Thoracic aorta (tissue), 2 donors: ENCODE results near the gene PRRX2. TPM values are rescaled to one million over a fixed set of nuclear protein-coding genes. Genes with fewer than 3 reads are reported as not detected.
"Not testable (repeated sequence)": the region's sequence is repeated elsewhere in the genome, so short reads cannot be mapped to it uniquely, and the experiment has no call there.

Source experiments
- ATAC-seq: fragments of 150-250 bp; one replicate; pipeline ENCODE4 v1.8.0; 2017; ENCODE audit warnings: low read depth; ENCODE audit not compliant: insufficient number of reproducible peaks, low FRiP score
- DNase-seq: peaks from one replicate; pipeline ENCODE4 v3.0.0-alpha.2; 2020; ENCODE audit warnings: low spot score
- H3K27ac ChIP-seq, 2 donors: fragments of 200-600 bp; sonication (generic); 1 replicate in 1 of 2; 2 replicates in 1 of 2; pipeline ENCODE4 v1.5.1; 2016; ENCODE audit warnings: mild to moderate bottlenecking in 2 of 2, moderate library complexity in 2 of 2
- H3K27me3 ChIP-seq: fragments of 200-600 bp; sonication (generic); replicated peaks from 2 replicates; pipeline ENCODE4 v1.6.0; 2016; ENCODE audit warnings: mild to moderate bottlenecking; ENCODE audit not compliant: insufficient read depth
- H3K36me3 ChIP-seq: fragments of 200-600 bp; sonication (generic); one replicate; pipeline ENCODE4 v1.5.1; 2016
- H3K4me1 ChIP-seq, 2 donors: fragments of 200-600 bp; sonication (generic); 1 replicate in 1 of 2; 2 replicates in 1 of 2; pipeline versions ENCODE4 v1.5.1 to v1.6.0; 2016; ENCODE audit warnings: low read depth in 2 of 2, mild to moderate bottlenecking in 1 of 2; ENCODE audit not compliant: control insufficient read depth in 1 of 2
- H3K4me3 ChIP-seq: fragments of 200-600 bp; sonication (generic); 2 replicates; pipeline ENCODE4 v1.5.1; 2016; ENCODE audit warnings: mild to moderate bottlenecking
- H3K9me3 ChIP-seq: fragments of 200-600 bp; sonication (generic); 2 replicates; pipeline ENCODE4 v1.5.1; 2016
- CTCF ChIP-seq: fragments of 200-600 bp; sonication (generic); IDR thresholded peaks from one replicate; pipeline ENCODE4 v1.5.1; 2019; ENCODE audit warnings: antibody characterized with exemption
- total RNA-seq, 2 donors: library from RNA; depleted of rRNA; stranded (reverse); fragments of >200 nt; gene quantifications; one replicate each; pipeline versions ENCODE4 v1.1.0 to v1.2.3, GENCODE V29; 2016

Gene PRRX2
- total RNA-seq, 2 donors from 2014 or later, result 42.0 to 66.1 TPM

- no peak overlapping the region for H3K27ac ChIP-seq
- no peak for ATAC-seq
These were observed 33.7 kb upstream of the PRRX2 start for GRCh38 chr9:129631674-129632129.

GRCh38 chr9:129632460-129632859 is 33.0 kb upstream of the PRRX2 start:
- no peak for ATAC-seq
- TF ChIP-seq CTCF, result no peak
- Histone ChIP-seq H3K9me3 (no peaks in the 10 kb centered on the region), H3K36me3 (peaks cover 34% of the 10 kb centered on the region), H3K4me3 (no peak overlapping the region), H3K27ac (peak overlapping the region in 1 of 2 donors; percentile 15), H3K4me1 (peaks cover 6 to 35% of the 10 kb centered on the region in 2 donors), H3K27me3 (no peaks in the 10 kb centered on the region)
- DNase-seq, result no peak

More at GRCh38 chr9:129631674-129632129, 33.7 kb upstream of the PRRX2 start:
- Histone ChIP-seq H3K4me3 (no peak overlapping the region), H3K27me3 (no peaks in the 10 kb centered on the region), H3K9me3 (no peaks in the 10 kb centered on the region), H3K4me1 (peaks cover 13 to 43% of the 10 kb centered on the region in 2 donors), H3K36me3 (peaks cover 27% of the 10 kb centered on the region)
- no peak for DNase-seq
- TF ChIP-seq CTCF, result no peak

GRCh38 chr9:129633207-129633606 is 32.2 kb upstream of the PRRX2 start:
- no peak overlapping the region for H3K27ac ChIP-seq
- H3K27me3 ChIP-seq, result no peaks in the 10 kb centered on the region
- H3K4me1 ChIP-seq, result peaks cover 0 to 28% of the 10 kb centered on the region in 2 donors
- H3K36me3 ChIP-seq, result peaks cover 41% of the 10 kb centered on the region
- H3K9me3 ChIP-seq, result no peaks in the 10 kb centered on the region
- DNase-seq (no peak), ATAC-seq (no peak)
- H3K4me3 ChIP-seq, result no peak overlapping the region
- no peak for TF ChIP-seq CTCF

GRCh38 chr9:129633848-129634247 is 31.6 kb upstream of the PRRX2 start:
- ATAC-seq (peak; percentile 13), DNase-seq (no peak)
- H3K36me3 ChIP-seq, result peaks cover 46% of the 10 kb centered on the region
- H3K27me3 ChIP-seq, result no peaks in the 10 kb centered on the region
- H3K27ac ChIP-seq, result no peak overlapping the region
- TF ChIP-seq CTCF, result no peak
- no peak overlapping the region for H3K4me3 ChIP-seq
- peaks cover 0 to 21% of the 10 kb centered on the region in 2 donors for H3K4me1 ChIP-seq
- H3K9me3 ChIP-seq, result no peaks in the 10 kb centered on the region

GRCh38 chr9:129635099-129636065 is 30.1 kb upstream of the PRRX2 start:
- peaks cover 9 to 29% of the 10 kb centered on the region in 2 donors for H3K4me1 ChIP-seq

GRCh38 chr9:129636343-129636742 is 29.1 kb upstream of the PRRX2 start:
- H3K4me3 ChIP-seq, ATAC-seq, H3K9me3 ChIP-seq, H3K27ac ChIP-seq, H3K27me3 ChIP-seq, DNase-seq: not testable (repeated sequence)
- Histone ChIP-seq H3K36me3 (peaks cover 54% of the 10 kb centered on the region), H3K4me1 (peaks cover 18 to 30% of the 10 kb centered on the region in 2 donors)

More at GRCh38 chr9:129635099-129636065, 30.1 kb upstream of the PRRX2 start:
- Histone ChIP-seq H3K9me3 (no peaks in the 10 kb centered on the region), H3K36me3 (peaks cover 54% of the 10 kb centered on the region), H3K27me3 (no peaks in the 10 kb centered on the region), H3K27ac (no peak overlapping the region), H3K4me3 (no peak overlapping the region)
- DNase-seq (no peak), ATAC-seq (no peak)
- no peak for TF ChIP-seq CTCF
